Measurements from ENCODE around the gene FAM163B.

Gene FAM163B

DNA sequence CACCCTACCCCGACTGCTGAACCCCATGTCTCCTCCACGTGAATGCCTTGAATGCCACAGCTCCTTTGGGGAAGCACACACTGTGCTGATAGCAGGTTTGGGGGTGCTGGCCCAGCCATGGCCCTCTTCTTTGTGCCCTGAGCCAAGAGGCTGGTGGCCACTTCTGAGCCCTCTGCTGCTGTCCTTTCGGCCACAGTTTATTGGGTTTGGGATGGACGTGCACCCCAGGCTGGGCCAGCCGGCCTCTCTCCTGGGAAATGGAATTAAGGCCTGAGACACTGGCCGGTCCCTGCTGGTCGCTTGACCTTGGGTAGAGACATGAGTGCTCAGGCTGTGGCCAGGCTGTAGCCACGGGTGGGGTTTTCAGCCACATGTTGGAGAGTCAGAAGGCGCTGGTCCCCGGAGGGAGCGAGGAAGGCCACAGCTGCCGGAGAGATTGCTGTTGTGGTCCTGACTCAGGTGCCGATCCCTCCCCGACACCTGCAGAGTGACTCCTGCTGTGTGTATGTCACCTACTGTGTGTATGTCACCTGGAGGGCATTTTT lies 26.6 kb downstream of the FAM163B start:
- no peak for DNase-seq (ENCODE audit: low read depth, low spot score)

GRCh38 chr9:133581513-133582343 lies 27.5 kb downstream of the FAM163B start:
- DNase-seq (ENCODE audit: low read depth, low spot score): no peak

DNA sequence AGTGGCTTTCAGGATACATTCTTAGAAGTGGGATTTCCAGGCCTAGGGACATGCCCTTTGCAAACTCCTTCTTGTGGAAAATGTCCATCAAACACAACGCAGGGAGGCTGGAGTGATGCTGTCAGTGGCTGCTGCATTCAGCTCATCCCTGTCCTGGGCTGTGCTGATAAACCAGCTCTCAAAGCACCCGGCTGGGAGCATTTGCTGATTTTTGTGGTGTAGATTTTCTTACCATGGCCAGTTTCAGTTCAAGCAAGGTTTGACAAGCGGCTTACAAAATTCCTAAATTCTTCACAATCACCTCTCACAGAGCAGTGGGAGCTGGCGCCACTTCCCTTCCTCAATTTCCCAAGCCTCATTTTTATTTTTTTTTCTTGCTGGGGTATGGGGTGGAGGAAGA lies 28.2 kb downstream of the FAM163B start:
- DNase-seq (ENCODE audit: low read depth, low spot score): no peak

DNA sequence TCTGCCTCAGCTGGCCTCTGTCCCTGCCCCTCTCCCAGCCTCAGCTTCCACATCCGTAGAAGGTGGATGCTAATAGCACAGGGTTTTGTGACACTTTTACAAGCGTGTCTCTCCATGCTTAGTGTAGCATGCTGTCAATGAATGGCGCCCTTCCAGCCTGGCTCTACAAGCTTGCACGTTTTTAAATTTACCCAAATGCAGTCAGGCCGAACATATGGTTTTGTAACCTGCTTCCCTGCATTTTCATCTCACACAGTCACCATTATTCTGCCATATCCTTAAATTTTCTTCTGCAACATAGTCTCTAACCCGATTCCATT lies 28.8 kb downstream of the FAM163B start:
- no peak for DNase-seq (ENCODE audit: low read depth, low spot score)

DNA sequence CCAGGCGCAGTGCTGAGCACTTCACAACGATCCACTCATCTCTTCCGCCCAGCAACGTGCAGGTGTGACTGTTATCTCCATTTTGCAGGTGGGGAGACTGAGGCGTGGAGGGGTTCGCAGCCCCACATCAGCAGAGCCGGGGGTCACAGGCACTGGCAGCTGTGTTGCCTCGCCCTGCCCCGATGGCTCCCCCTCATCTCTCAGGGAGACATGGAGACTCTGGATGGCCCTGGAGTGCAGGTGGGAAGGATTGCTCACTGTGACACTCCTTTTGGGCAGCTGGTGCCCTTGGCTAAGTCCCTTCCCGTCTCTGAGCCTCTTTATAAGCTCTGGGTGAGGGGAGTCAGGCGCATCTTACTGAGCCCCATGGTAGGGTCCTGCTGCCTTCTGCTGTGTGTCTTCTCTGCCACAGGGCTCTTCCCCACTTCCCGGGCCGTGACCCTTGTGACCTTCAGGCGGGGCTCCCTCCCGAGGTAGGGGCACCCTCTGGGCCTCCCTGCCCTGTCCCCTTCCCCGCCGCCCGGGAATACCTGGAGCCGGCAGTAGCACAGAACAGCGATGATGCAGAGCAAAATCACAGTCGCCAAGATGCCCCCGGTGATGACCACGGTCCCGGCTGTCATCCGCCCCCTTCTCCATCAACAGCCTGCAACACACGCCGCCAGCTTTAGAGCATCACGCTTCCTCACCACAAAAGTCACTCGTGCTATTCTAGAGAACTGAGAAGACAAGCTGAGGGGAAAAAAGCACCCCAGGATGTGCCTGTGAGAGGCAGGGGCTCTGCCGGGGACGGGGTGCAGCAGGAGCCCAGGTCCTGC lies 29.4 kb downstream of the FAM163B start:
- DNase-seq (ENCODE audit: low read depth, low spot score): no peak

DNA sequence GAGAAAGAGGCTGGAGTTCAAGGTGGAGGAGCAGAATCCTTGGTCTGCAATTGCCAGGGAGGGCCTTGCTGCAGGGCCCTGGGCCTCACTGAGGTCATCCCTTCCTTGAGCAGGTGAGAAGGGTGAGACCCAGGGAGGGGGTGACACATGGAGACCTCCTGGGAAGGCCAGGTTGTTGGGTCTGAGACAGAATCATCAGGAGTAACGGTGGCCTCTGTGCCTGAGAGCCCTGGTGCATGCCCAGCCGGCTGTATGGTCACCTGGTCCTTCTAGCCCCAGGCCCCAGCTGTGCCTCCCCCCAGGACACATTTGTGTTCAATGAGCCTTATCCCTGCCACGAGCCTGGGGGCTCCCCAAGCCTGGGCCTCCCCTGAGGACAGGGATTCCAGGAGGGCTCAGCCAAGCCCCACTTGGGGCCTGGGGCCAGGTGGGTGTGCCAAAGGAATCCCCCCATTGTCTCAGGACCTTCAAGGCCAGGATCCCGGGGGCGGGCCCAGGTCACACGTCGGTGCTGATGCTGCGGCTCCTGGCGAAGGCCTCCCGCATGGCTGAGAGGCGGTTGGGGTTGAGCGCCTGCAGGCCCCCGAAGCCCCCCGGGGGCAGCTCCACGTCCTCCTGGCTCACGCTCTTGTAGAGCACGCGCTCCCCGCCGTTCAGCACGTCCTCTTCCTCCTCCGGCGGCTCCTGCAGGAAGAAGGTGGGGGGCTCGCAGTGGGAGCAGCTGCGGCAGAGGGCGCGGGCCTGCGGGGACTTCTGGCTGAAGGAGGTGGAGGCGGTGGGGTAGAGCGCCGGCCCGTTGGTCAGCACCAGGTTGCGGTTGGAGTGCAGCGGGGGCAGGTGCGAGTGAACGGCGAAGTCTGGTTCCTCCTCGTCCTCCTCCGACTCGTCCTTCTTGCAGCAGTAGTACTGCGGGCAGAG lies 30.4 kb downstream of the FAM163B start:
- DNase-seq (ENCODE audit: low read depth, low spot score): no peak

DNA sequence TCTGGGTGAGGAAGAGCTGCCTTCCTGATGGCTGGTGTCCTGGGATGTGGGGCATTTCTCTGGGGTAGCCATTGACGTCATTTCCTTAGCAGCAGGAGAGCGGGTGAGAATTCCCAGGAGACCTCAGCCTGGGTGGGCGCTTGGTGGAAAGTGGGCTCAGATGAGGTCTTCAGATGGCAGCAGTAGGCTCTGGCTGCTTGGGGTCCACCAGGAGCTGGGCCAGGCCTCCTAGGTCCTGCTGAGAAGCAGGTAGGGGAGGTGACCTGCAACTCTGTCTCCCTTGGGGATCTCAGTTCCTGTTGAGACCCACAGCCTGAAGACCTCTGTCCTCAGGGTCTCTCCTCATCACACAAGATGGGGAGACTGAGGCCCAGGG lies 31.5 kb downstream of the FAM163B start:
- no peak for DNase-seq (ENCODE audit: low read depth, low spot score)

- DNase-seq (ENCODE audit: low read depth, low spot score): no peak
Measured at GRCh38 chr9:133576875-133577736, 32.1 kb downstream of the FAM163B start.

- no peak for DNase-seq (ENCODE audit: low read depth, low spot score)
Measured at GRCh38 chr9:133576031-133576874, 32.9 kb downstream of the FAM163B start.

GRCh38 chr9:133575186-133576030 lies 33.8 kb downstream of the FAM163B start:
- DNase-seq (ENCODE audit: low read depth, low spot score): no peak

DNA sequence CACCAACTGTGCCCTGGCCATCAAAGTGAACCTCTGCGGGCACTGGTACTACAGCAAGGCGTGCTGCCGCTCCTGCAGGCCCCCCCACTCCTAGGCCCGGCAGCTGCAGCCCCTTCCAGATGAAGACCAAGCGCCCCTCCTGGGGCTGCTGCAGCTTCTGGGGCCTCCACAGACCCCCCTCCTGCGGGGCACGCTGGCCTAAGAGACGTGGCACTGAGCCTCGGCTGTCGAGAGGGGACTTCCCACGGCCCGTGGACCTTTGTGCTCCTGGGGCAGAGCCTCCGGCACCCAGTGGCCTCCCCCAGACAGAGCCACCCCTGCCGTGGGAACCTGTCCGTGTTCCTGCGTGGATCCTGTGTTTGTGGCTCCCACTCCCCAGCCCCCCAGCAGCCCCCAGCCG lies 34.4 kb downstream of the FAM163B start:
- DNase-seq (ENCODE audit: low read depth, low spot score): no peak

DNA sequence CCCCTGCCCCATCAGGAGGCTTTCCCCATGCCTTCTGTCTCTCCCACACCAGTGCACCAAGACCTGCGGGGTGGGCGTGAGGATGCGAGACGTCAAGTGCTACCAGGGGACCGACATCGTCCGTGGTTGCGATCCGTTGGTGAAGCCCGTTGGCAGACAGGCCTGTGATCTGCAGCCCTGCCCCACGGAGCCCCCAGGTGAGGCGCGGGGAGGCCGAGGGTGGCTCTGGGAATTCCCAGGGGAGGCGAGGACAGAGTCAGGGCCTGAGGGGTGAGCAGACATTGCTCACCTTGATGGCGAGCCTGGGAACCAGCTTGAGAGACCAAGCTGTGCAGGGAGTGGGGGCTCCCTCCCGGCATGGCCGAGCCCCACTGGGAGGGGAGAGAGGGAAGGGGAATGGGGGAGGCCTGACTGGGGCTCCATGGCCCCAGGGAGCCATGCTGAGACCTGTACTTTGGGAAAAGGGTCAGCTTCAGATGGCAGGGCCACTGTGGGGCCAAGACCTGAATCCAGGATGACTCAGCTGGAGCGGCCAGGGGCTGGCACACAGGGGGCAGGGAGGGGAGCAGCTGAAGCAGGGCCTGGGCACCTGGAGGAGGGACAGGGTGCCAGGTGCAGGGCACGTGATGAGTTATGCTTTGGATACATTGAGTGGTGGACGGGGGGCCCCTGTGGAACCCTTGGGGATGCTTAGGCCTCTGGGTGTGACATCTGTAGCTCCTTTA lies 35.2 kb downstream of the FAM163B start:
- no peak for DNase-seq (ENCODE audit: low read depth, low spot score)

DNA sequence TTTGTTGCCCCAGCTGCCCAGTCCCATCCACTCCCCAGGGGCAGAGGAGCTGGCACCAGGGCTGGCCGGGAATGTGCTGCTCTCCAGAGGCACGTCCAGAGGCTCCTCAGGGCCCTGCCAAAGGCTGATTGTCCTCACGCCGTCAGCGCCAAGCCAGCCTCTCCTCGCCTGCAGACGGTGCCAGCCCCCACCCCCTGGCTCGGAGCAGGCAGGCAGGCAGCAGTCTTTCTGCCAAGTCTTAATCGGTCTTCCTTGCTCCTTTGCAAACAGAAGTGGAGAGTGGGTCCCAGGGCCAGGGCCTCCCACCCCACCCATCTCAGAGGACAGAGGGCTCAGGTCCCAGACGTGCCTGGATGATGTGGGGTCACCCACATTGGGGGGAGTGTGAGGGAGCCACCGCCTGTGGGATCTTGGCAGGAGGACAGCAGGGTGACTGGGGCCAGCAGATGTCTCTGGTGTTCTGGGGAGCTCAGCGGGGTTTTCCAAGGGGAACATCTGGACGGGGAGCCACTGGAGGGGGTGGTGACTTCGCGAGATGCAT lies 36.3 kb downstream of the FAM163B start:
- DNase-seq (ENCODE audit: low read depth, low spot score): no peak

DNA sequence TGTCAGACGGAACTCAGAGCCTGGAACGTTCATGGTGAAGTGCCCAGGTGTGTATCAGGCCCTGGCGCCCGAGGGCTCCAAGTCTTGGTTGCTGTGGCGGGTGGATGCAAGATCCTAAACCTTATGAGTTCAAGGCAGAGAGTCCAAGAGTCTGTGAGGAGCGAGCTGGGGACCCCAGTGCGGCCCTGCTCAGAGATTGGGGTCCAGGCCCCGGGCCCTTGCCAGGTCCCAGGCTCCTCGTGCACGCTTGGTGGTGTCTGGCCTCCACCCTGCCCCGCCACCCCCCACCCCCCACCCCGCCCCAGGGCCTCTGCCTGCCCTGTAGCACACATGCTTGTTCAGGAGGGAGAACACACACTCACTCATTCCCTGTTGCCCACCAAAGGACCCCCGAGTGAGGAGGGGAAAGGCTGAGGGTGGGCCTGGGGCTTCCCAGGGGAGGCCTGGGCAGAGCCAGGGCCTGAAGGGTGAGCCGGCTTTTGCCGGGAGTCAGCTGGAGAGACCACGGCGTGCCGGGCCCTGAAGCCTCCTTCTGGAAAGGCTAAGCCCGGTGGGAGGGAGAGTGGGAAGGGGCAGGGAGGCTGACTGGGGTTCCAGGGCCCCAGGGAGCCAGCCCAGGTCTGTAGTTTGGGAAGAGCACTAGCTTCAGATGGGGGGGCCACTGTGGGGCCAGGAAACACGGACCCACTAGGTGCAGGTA lies 37.1 kb downstream of the FAM163B start:
- DNase-seq (ENCODE audit: low read depth, low spot score): no peak

GRCh38 chr9:133571391-133571890 lies 37.7 kb downstream of the FAM163B start:
- no peak for DNase-seq (ENCODE audit: low read depth, low spot score)

DNA sequence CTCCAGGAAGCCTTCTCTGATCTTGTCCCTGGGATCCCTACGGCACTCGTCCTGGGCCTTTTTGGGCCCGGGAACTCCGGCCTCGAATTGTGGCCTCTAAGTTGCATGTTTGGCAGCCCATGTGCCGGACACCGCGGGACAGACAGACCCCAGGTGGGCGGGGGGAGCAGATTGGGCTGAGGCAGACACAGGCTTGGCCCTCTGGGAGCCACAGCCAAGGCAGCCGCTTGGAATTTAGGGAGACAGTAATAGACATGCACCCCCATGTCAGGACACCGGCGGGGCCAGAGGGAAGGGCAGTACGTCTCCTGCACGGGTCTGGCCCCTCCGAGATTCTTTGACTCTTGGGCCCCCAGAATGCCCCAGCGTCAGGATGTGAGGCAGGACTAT lies 38.5 kb downstream of the FAM163B start:
- no peak for DNase-seq (ENCODE audit: low read depth, low spot score)
